22Rv1 (cell line): ENCODE results near the gene AP3S2.

Source experiments
- ZFX ChIP-seq: fragments of 450-650 bp; IDR thresholded peaks from 2 replicates; pipeline ENCODE4 v1.6.1; 2017; ENCODE audit warnings: antibody characterized with exemption, borderline replicate concordance
- TF ChIP-seq, protein P1 (sequence below): fragments of 450-650 bp; IDR thresholded peaks from 2 replicates; pipeline ENCODE4 v1.5.1; 2017; ENCODE audit warnings: mild to moderate bottlenecking

DNA sequence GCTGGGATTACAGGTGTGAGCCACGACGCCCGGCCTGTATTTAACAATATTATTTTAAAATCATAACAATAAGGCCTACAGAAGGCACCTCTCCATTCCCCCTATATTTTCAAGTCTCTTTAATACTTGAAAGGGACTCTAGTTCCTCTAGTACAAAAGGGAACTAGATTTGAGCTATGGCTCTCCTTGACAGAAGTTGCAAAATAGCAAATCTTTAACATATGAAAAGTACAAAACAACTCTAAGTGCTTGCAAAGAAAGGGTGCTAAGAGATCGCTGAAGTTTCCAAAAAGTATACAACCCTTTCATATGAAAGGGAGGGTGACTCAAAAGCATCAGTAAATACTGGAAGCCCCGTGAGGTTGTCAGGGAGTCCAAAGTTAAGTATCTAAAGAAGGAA, 23.8 kb downstream of the AP3S2 start:
- TF ChIP-seq, protein P1, sequence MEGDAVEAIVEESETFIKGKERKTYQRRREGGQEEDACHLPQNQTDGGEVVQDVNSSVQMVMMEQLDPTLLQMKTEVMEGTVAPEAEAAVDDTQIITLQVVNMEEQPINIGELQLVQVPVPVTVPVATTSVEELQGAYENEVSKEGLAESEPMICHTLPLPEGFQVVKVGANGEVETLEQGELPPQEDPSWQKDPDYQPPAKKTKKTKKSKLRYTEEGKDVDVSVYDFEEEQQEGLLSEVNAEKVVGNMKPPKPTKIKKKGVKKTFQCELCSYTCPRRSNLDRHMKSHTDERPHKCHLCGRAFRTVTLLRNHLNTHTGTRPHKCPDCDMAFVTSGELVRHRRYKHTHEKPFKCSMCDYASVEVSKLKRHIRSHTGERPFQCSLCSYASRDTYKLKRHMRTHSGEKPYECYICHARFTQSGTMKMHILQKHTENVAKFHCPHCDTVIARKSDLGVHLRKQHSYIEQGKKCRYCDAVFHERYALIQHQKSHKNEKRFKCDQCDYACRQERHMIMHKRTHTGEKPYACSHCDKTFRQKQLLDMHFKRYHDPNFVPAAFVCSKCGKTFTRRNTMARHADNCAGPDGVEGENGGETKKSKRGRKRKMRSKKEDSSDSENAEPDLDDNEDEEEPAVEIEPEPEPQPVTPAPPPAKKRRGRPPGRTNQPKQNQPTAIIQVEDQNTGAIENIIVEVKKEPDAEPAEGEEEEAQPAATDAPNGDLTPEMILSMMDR = no peak
- no peak for TF ChIP-seq ZFX
